GM12874 (cell line): ENCODE data around the gene PANX1.

Source experiments
- TF ChIP-seq, protein P1 (sequence below): IDR thresholded peaks from 2 replicates; pipeline ENCODE4 v1.5.1; 2011; ENCODE audit warnings: low read depth, mild to moderate bottlenecking, control low read depth, low read length, moderate library complexity; ENCODE audit not compliant: insufficient read depth

The PANX1 gene

DNA sequence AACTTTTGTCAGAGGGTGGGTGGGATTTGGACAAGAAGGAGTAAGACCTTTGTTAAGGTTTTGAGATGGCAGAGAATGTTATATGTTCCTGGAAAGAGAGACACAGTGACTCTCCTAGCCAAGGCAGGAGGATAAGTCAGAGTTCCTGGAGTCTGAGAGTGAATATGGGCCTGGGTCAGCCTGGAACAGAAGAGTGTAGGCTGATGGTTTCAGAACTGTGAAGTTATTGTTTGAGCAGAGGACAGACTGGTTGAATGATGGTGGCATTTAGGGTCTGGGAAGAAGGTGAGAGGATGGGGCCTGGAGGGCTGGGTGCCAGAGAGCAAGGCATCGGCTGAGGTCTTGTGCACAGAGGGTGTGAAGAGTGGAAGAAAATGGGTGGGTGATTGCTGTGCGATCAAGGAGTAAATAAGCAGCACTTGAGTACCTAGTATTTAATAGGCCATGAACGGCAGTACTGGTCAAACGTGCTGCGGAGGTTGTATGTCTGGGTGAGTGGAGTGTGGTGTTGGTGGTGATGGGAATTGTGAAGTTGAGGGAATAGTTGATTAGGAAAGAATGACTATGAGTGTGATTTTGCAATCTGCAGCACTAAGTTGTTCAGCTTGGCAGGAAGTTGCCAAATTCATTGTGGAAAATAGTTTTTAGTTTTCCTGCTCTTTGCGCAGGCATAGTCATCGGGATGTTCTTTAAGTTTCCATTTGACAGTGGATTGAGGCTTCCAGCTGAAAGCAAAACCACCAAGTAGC, 1.8 kb downstream of the PANX1 start:
- TF ChIP-seq, protein P1, sequence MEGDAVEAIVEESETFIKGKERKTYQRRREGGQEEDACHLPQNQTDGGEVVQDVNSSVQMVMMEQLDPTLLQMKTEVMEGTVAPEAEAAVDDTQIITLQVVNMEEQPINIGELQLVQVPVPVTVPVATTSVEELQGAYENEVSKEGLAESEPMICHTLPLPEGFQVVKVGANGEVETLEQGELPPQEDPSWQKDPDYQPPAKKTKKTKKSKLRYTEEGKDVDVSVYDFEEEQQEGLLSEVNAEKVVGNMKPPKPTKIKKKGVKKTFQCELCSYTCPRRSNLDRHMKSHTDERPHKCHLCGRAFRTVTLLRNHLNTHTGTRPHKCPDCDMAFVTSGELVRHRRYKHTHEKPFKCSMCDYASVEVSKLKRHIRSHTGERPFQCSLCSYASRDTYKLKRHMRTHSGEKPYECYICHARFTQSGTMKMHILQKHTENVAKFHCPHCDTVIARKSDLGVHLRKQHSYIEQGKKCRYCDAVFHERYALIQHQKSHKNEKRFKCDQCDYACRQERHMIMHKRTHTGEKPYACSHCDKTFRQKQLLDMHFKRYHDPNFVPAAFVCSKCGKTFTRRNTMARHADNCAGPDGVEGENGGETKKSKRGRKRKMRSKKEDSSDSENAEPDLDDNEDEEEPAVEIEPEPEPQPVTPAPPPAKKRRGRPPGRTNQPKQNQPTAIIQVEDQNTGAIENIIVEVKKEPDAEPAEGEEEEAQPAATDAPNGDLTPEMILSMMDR, result no peak

DNA sequence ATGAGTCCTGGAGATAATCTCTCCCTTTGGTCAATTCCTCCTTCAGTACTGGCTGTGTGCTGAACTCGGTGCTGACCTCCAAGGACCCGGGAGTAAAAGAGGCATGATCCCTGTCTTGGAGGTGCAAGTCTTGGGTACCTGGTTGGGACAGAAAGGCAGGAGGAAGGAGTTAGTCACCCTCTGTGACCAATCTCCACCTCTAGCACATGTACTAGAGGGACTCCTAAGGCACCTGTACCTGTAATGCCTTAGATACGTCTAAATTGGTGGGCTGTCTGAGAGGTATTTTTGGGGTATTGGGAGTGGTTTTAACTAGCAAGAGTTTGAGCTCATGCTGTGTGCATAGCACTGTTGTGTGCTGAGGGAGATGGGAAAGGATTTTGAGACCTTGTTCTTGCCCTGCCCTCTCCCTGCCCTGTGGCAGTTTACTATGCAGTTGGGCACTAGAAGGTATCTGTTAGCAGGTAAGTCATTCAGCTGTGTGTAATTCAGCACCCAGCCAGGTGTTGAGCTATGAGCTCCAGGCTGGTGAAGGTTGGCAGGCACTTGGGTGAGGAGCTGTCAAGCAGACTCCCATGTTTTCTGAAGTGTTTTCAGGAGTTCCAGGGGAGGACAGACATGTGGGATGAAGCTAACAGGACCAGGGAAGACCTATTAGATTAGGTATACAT, 2.5 kb downstream of the PANX1 start:
- TF ChIP-seq, protein P1, result no peak

DNA sequence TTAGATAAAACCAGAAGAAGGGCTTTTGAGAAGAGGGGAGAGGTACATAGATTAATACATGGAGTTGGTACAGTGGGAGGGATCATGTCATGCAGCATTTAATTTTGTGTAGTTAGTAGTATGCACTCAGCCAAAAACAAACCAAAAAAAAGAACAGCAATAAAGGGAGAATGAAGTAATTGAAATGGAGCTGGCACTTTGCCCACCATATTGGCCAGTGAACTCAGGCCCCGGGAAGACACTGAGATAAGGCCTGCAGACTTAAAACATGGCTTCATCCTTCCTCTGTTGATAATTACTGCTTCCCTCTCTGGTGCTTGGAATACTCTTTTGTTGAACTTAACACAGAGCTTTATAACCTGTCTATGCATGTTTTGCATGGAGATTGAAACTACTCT, 3.1 kb downstream of the PANX1 start:
- TF ChIP-seq, protein P1, result no peak

DNA sequence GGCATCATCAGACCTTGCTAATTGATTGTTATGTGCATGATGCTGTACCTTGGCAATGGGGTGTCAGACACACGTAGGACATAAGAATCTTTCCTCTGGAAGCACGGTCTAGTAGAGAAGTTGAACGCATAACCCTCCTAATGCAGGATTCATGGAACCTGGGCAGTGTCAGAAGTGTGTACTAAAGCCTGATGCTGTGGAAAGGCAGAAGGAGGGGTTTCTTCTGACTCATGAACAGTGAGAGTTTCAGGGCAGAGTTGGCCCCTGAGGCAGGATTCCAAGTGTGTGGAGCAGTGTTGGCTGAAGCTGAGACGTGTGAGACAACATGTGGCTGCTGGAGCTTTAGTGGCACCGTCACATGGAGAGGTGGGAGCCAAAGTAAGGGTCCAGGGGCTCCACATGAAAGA, 3.5 kb downstream of the PANX1 start:
- TF ChIP-seq, protein P1, result no peak

DNA sequence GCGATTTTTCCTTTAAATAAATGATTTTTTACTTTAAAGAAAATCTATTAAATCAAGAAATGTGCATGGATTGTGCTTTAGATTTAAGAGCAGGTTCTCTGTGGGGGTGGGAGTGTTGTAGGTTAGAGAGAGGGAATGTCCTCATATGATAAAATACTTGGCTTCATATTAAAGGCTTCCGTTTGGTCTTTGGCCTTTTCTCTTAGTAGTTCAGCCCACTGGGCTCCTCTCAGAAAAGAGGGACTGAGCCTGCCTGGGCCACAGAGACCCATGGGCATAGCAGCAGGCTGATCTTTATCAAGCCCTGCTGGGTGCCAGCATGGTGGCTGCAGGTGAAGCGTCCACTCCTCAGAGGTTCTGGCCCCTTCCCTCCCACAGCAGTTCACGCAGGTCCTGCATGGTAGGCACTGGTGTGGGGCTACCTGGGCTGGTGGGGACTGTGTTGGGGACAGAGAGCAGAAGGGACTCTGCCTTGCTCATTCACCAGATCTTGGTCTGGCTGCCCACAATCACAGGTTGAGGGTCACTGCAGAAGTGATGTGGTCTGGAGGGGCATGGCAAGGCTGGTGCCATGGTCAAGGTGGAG, 4.3 kb downstream of the PANX1 start:
- TF ChIP-seq, protein P1, result no peak

DNA sequence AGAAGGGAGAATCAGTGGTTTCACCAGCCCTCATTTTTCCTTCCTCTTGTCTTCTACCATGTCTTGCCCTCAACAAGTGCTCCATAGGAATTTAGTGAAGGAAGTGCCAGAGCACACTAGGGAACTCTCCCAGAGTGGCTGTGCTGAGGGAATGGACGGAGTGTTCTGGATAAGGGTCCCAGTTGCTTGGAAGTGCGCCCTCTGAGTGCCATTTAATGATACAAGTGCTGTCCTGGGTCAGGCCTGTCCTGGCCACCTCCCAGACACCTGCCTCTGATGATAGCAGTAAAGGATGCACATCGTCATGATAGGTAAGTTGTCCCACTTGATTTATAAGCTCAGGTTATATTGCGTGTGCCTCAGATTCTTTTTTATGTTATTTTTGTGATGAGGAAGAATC, 5.1 kb downstream of the PANX1 start:
- TF ChIP-seq, protein P1, result no peak

DNA sequence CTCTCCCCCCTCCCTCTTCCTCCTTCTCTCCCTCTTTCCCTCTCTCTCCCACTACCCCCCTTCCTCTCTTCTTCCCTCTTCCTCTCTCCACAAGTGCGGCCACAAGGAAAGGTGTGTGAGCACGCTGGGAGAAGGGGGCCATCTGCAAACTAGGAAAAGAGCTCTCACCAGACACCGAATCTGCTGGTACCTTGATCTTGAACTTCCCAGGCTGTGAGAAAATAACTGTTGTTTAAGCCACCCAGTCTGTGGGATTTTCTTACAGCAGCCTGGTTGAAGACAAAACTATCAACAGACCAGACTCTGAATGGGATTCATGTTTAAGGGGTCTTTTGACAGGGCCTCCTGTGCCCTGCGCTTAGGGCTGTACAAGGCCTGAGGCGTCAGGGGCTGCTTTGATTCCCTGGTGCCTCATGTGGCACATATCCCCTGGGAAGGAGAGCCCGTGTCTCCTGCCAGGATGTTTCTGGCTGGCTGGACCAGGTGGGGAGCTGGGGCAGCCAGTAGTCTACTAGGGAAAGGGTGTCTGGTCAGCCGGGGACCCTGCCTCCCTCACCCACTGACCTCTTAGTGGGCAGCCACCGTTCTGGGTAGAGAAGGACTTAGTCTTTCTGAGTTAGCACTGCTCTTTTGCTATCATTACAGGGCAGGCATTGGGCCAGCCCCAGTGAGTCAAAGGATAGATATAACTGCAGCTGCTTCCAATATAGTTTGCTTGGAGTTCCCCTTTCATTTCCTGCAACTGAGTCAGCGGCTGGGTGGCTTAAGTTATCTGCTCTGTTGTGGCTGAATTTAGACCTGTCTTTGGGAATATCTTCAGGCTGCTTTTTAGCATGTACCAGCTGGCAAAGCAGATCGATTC, 6.2 kb downstream of the PANX1 start:
- TF ChIP-seq, protein P1, result no peak
